ENCODE data around the gene ITGA2. TPM values are rescaled to one million over a fixed set of nuclear protein-coding genes. Genes with fewer than 3 reads are reported as not detected.
A peak's percentile ranks its signal among the peaks of the same experiment; 100 is the strongest.

The ITGA2 gene
- total and polyA plus RNA-seq, 9 of the 15 experiments (the other 6 are each of a cell fraction or from before 2014, with no cell fraction given) = 0.01 to 0.09 (median 0.03) TPM; not detected in 5

DNA sequence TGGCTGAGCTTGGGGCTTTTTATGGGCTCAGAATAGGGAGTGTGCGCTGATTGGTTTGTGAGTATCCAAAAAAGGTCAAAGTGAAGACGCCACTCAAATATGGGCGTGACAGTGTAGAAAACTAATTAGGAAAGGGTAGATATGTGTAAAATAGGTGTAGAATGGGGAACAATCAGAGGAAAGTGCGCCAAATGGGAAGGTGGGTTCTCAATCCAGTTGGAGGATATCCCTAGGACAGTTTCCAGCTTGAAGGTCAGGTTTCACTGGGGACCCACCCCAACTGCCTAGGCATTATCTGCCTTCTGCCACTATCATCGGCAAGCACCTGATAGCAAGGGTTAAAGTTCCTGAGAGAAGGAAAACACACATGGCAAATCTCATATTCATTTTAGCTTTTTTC, 129.7 kb downstream of the ITGA2 start (continued):
- TF ChIP-seq HMGXB4 (CRISPR knock-in tag; IDR thresholded peaks at IDR 0.05) (no peak), TCFL5 (CRISPR knock-in tag; conservative IDR thresholded peaks at IDR 0.05) (no peak), CXXC5 (CRISPR knock-in tag; IDR thresholded peaks at IDR 0.05) (no peak), MAFK (IDR thresholded peaks at IDR 0.05; ENCODE audit: low read length) (no peak), ZNF551 (CRISPR knock-in tag; IDR thresholded peaks at IDR 0.05) (no peak), ZNF232 (CRISPR knock-in tag; IDR thresholded peaks at IDR 0.05) (no peak), ZNF12 (CRISPR knock-in tag; IDR thresholded peaks at IDR 0.05) (no peak), TBL1XR1 (IDR thresholded peaks at IDR 0.05; ENCODE audit: low read length in 2 of 2) (no peak), KDM2B (CRISPR knock-in tag; IDR thresholded peaks at IDR 0.05) (no peak), RFX5 (IDR thresholded peaks at IDR 0.05; ENCODE audit: low read depth, low read length) (no peak), ZNF316 (IDR thresholded peaks at IDR 0.05) (no peak), ZNF324 (CRISPR knock-in tag; IDR thresholded peaks at IDR 0.05) (no peak), GABPB1 (CRISPR knock-in tag; IDR thresholded peaks at IDR 0.05) (no peak), JUNB (CRISPR knock-in tag; conservative IDR thresholded peaks at IDR 0.05) (no peak), ESRRA (IDR thresholded peaks at IDR 0.05; ENCODE audit: borderline replicate concordance, low read depth) (peak; percentile 69; the same call in 1 of the 2 replicates), RBFOX2 (IDR thresholded peaks at IDR 0.05; ENCODE audit: low read depth, low read length) (no peak), ETS2 (tag; IDR thresholded peaks at IDR 0.05; ENCODE audit: borderline replicate concordance, poor library complexity, severe bottlenecking) (no peak), GMEB1 (CRISPR knock-in tag; IDR thresholded peaks at IDR 0.05) (no peak), ZHX1 (conservative IDR thresholded peaks at IDR 0.05; ENCODE audit: low read length) (no peak), SETDB1 (IDR thresholded peaks at IDR 0.05; ENCODE audit: low read length) (no peak), ELF4 (CRISPR knock-in tag; IDR thresholded peaks at IDR 0.05) (no peak), ZNF274 (IDR thresholded peaks at IDR 0.05; ENCODE audit: borderline replicate concordance, low read depth, low read length) (no peak), FOXK1 (CRISPR knock-in tag; IDR thresholded peaks at IDR 0.05; ENCODE audit: borderline replicate concordance) (no peak)
- TF ChIP-seq, protein P1, sequence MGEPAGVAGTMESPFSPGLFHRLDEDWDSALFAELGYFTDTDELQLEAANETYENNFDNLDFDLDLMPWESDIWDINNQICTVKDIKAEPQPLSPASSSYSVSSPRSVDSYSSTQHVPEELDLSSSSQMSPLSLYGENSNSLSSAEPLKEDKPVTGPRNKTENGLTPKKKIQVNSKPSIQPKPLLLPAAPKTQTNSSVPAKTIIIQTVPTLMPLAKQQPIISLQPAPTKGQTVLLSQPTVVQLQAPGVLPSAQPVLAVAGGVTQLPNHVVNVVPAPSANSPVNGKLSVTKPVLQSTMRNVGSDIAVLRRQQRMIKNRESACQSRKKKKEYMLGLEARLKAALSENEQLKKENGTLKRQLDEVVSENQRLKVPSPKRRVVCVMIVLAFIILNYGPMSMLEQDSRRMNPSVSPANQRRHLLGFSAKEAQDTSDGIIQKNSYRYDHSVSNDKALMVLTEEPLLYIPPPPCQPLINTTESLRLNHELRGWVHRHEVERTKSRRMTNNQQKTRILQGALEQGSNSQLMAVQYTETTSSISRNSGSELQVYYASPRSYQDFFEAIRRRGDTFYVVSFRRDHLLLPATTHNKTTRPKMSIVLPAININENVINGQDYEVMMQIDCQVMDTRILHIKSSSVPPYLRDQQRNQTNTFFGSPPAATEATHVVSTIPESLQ (CRISPR knock-in tag; IDR thresholded peaks at IDR 0.05) = no peak

Measured in K562 (cell line).